Mucosa of descending colon (tissue), 3 donors: ENCODE data around the gene NTM. TPM values are rescaled to one million over a fixed set of nuclear protein-coding genes. Genes with fewer than 3 reads are reported as not detected.

ENCODE experiments used
- ATAC-seq: fragments of 200-7000 bp; cut with Tn5 transposase; one replicate; pipeline ENCODE4 v1.9.1; 2020; ENCODE audit warnings: mild to moderate bottlenecking, moderate library complexity
- DNase-seq, 3 donors: peaks; one replicate each; pipeline ENCODE4 v3.0.0-alpha.2; 2020
- H3K36me3 ChIP-seq: fragments of 200-600 bp; one replicate; pipeline ENCODE4 v1.8.0; 2021; ENCODE audit warnings: low read depth, mild to moderate bottlenecking
- H3K4me1 ChIP-seq: fragments of 200-600 bp; one replicate; pipeline ENCODE4 v1.8.0; 2021; ENCODE audit warnings: low read depth, mild to moderate bottlenecking
- H3K4me3 ChIP-seq: fragments of 200-600 bp; one replicate; pipeline ENCODE4 v1.8.0; 2021; ENCODE audit warnings: mild to moderate bottlenecking
- H3K9me3 ChIP-seq: fragments of 200-600 bp; one replicate; pipeline ENCODE4 v1.8.0; 2021; ENCODE audit warnings: mild to moderate bottlenecking
- CTCF ChIP-seq: fragments of 200-600 bp; IDR thresholded peaks from one replicate; pipeline ENCODE4 v1.8.0; 2022; ENCODE audit warnings: antibody characterized with exemption, mild to moderate bottlenecking
- intact Hi-C, 2 donors: fragments of 100-400 bp; cut with DNase I in 1 of 2; cut with micrococcal nuclease in 1 of 2; formaldehyde crosslinking; loops; one replicate each; pipeline versions ENCODE4 v1.11.0 to v1.11.1; 2022; cut with DNase I, micrococcal nuclease
- total RNA-seq, 3 donors: library from RNA; stranded (reverse); fragmentation: NEBNext Ultra II Directional in 2 of 3; extraction: Animal tissue kit (Norgen Biotek cat#: 25700) in 2 of 3; gene quantifications; one replicate each; pipeline versions ENCODE4 v1.2.1 to v1.2.4, GENCODE V29; 2021 to 2023
- donor health status: DM: no; HTN: no; CAD: no; lungs with moderate emphysema.
- donor health status: DM: no; HTN: no; CAD: no.
- donor health status: DM: no; HTN: yes; CAD: no.

NTM gene
- total RNA-seq, 3 donors from 2014 or later: 0.64 to 7.7 (median 1.2) TPM

GRCh38 chr11:131649856-131650255 lies 279.4 kb downstream of the NTM start:
- ATAC-seq: no peak
- no peaks in the 10 kb centered on the region for H3K36me3 ChIP-seq
- intact Hi-C loops: no loop called here

GRCh38 chr11:131652231-131652630 lies 281.8 kb downstream of the NTM start:
- no peak for TF ChIP-seq CTCF
- H3K4me3 ChIP-seq: no peak overlapping the region
- no peaks in the 10 kb centered on the region for H3K36me3 ChIP-seq
- no peak for ATAC-seq
- no peaks in the 10 kb centered on the region for H3K9me3 ChIP-seq
- intact Hi-C loops: no loop called here
- DNase-seq: no peak
- H3K4me1 ChIP-seq: no peaks in the 10 kb centered on the region

More at GRCh38 chr11:131649856-131650255, 279.4 kb downstream of the NTM start:
- no peak overlapping the region for H3K4me3 ChIP-seq
- no peaks in the 10 kb centered on the region for H3K9me3 ChIP-seq
- TF ChIP-seq CTCF: no peak
- no peaks in the 10 kb centered on the region for H3K4me1 ChIP-seq
- DNase-seq: no peak

GRCh38 chr11:131653260-131653659 lies 282.8 kb downstream of the NTM start:
- no peak for DNase-seq
- Histone ChIP-seq H3K4me3 (no peak overlapping the region), H3K9me3 (no peaks in the 10 kb centered on the region), H3K4me1 (no peaks in the 10 kb centered on the region), H3K36me3 (no peaks in the 10 kb centered on the region)
- TF ChIP-seq CTCF: no peak
- intact Hi-C loops: no loop called here
- no peak for ATAC-seq

GRCh38 chr11:131654849-131655248 lies 284.4 kb downstream of the NTM start:
- H3K9me3 ChIP-seq: no peaks in the 10 kb centered on the region

GRCh38 chr11:131656179-131656838 lies 285.9 kb downstream of the NTM start:
- no peak for DNase-seq
- intact Hi-C loops: no loop called here
- no peak for ATAC-seq
- no peak overlapping the region for H3K4me3 ChIP-seq
- H3K9me3 ChIP-seq: no peaks in the 10 kb centered on the region
- TF ChIP-seq CTCF: no peak
- H3K4me1 ChIP-seq: no peaks in the 10 kb centered on the region
- H3K36me3 ChIP-seq: no peaks in the 10 kb centered on the region

More at GRCh38 chr11:131654849-131655248, 284.4 kb downstream of the NTM start:
- no peak overlapping the region for H3K4me3 ChIP-seq
- ATAC-seq (no peak), DNase-seq (no peak)
- H3K4me1 ChIP-seq: no peaks in the 10 kb centered on the region
- intact Hi-C loops: no loop called here
- no peak for TF ChIP-seq CTCF
- H3K36me3 ChIP-seq: no peaks in the 10 kb centered on the region

- TF ChIP-seq CTCF: no peak
- no peak for ATAC-seq
- intact Hi-C loops: no loop called here
Measured at GRCh38 chr11:131656839-131657211, 286.4 kb downstream of the NTM start.

More at GRCh38 chr11:131656839-131657211, 286.4 kb downstream of the NTM start:
- no peak for DNase-seq
- Histone ChIP-seq H3K4me1 (no peaks in the 10 kb centered on the region), H3K36me3 (no peaks in the 10 kb centered on the region), H3K9me3 (no peaks in the 10 kb centered on the region), H3K4me3 (no peak overlapping the region)
